NCI-H345 treated with DMSO at 0.1 percent for 48 hours (cell line): ENCODE data around the gene BCO1.
"Not testable (repeated sequence)": the region's sequence is repeated elsewhere in the genome, so short reads cannot be mapped to it uniquely, and the experiment has no call there.

Source experiments
- DNase-seq: peaks from one replicate; lab custom pipeline; 2025; ENCODE audit not compliant: unreplicated experiment; lab: John Stamatoyannopoulos, UW

The BCO1 gene

GRCh38 chr16:81238296-81239011, at the start of gene BCO1:
Gene BCO1, plus strand, starts transcription at chr16:81238689. Its CDS starts 220 bp downstream, at chr16:81238909.
- no peak for DNase-seq

GRCh38 chr16:81189100-81189664, 49.3 kb upstream of the BCO1 start:
- DNase-seq, result no peak

- DNase-seq, result no peak
Measured at GRCh38 chr16:81190667-81191066, 47.8 kb upstream of the BCO1 start.

- DNase-seq, result no peak
Measured at GRCh38 chr16:81195885-81196534, 42.5 kb upstream of the BCO1 start.

- no peak for DNase-seq
Measured at GRCh38 chr16:81198635-81199034, 39.9 kb upstream of the BCO1 start.

GRCh38 chr16:81201267-81201666, 37.2 kb upstream of the BCO1 start:
- no peak for DNase-seq

- DNase-seq, result no peak
Measured at GRCh38 chr16:81204798-81205680, 33.5 kb upstream of the BCO1 start.

- no peak for DNase-seq
Measured at GRCh38 chr16:81207076-81207475, 31.4 kb upstream of the BCO1 start.

- DNase-seq, result no peak
Measured at GRCh38 chr16:81210807-81211206, 27.7 kb upstream of the BCO1 start.

- no peak for DNase-seq
Measured at GRCh38 chr16:81212830-81213465, 25.5 kb upstream of the BCO1 start.

GRCh38 chr16:81214745-81215166, 23.7 kb upstream of the BCO1 start:
- no peak for DNase-seq

- no peak for DNase-seq
Measured at GRCh38 chr16:81216114-81216513, 22.4 kb upstream of the BCO1 start.

- DNase-seq, result no peak
Measured at GRCh38 chr16:81216706-81217105, 21.8 kb upstream of the BCO1 start.

- no peak for DNase-seq
Measured at GRCh38 chr16:81219151-81219550, 19.3 kb upstream of the BCO1 start.

- no peak for DNase-seq
Measured at GRCh38 chr16:81220349-81220748, 18.1 kb upstream of the BCO1 start.

GRCh38 chr16:81221731-81222130, 16.8 kb upstream of the BCO1 start:
- no peak for DNase-seq

GRCh38 chr16:81224824-81225223, 13.7 kb upstream of the BCO1 start:
- DNase-seq, result no peak

- DNase-seq, result not testable (repeated sequence)
Measured at GRCh38 chr16:81225697-81226096, 12.8 kb upstream of the BCO1 start.

- DNase-seq, result no peak
Measured at GRCh38 chr16:81227785-81228184, 10.7 kb upstream of the BCO1 start.

GRCh38 chr16:81229811-81230210, 8.7 kb upstream of the BCO1 start:
- DNase-seq, result no peak

GRCh38 chr16:81231014-81231413, 7.5 kb upstream of the BCO1 start:
- no peak for DNase-seq
